ENCODE data around the gene DESI1. TPM values are rescaled to one million over a fixed set of nuclear protein-coding genes. Genes with fewer than 3 reads are reported as not detected.
"Not testable (repeated sequence)": the region's sequence is repeated elsewhere in the genome, so short reads cannot be mapped to it uniquely, and the experiment has no call there.

Gene DESI1
- polyA plus RNA-seq (ENCODE audit: insufficient read length in 4 of 4), result 10 to 100 TPM; 20.4 to 30.0 (median 29.9) TPM

- no peak for DNase-seq (ENCODE audit: low read depth in 4 of 4, low spot score in 3 of 4)
Observed at GRCh38 chr22:41620589-41621098, at the start of gene DESI1. DESI1 (minus strand) TSS chr22:41621043; CDS start chr22:41620839, 204 bp downstream.

- no peak for DNase-seq (ENCODE audit: low read depth in 4 of 4, low spot score in 3 of 4)
Observed at GRCh38 chr22:41668971-41669911, 48.4 kb upstream of the DESI1 start.

- no peak for DNase-seq (ENCODE audit: low read depth in 4 of 4, low spot score in 3 of 4)
Observed at GRCh38 chr22:41664951-41665350, 44.1 kb upstream of the DESI1 start.

GRCh38 chr22:41664490-41664889 is 43.6 kb upstream of the DESI1 start:
- no peak for DNase-seq (ENCODE audit: low read depth in 4 of 4, low spot score in 3 of 4)

GRCh38 chr22:41663594-41663993 is 42.8 kb upstream of the DESI1 start:
- not testable (repeated sequence) for DNase-seq (ENCODE audit: low read depth in 4 of 4, low spot score in 3 of 4)

GRCh38 chr22:41661713-41662112 is 40.9 kb upstream of the DESI1 start:
- DNase-seq (ENCODE audit: low read depth in 4 of 4, low spot score in 3 of 4), result no peak

GRCh38 chr22:41661088-41661487 is 40.2 kb upstream of the DESI1 start:
- no peak for DNase-seq (ENCODE audit: low read depth in 4 of 4, low spot score in 3 of 4)

- no peak for DNase-seq (ENCODE audit: low read depth in 4 of 4, low spot score in 3 of 4)
Observed at GRCh38 chr22:41660416-41660815, 39.6 kb upstream of the DESI1 start.

- DNase-seq (ENCODE audit: low read depth in 4 of 4, low spot score in 3 of 4), result no peak
Observed at GRCh38 chr22:41659941-41660340, 39.1 kb upstream of the DESI1 start.

- DNase-seq (ENCODE audit: low read depth in 4 of 4, low spot score in 3 of 4), result no peak
Observed at GRCh38 chr22:41658869-41659268, 38.0 kb upstream of the DESI1 start.

GRCh38 chr22:41657709-41658108 is 36.9 kb upstream of the DESI1 start:
- no peak for DNase-seq (ENCODE audit: low read depth in 4 of 4, low spot score in 3 of 4)

GRCh38 chr22:41656556-41656955 is 35.7 kb upstream of the DESI1 start:
- DNase-seq (ENCODE audit: low read depth in 4 of 4, low spot score in 3 of 4), result no peak

GRCh38 chr22:41654322-41654721 is 33.5 kb upstream of the DESI1 start:
- DNase-seq (ENCODE audit: low read depth in 4 of 4, low spot score in 3 of 4), result no peak

- no peak for DNase-seq (ENCODE audit: low read depth in 4 of 4, low spot score in 3 of 4)
Observed at GRCh38 chr22:41650821-41651220, 30.0 kb upstream of the DESI1 start.

- no peak for DNase-seq (ENCODE audit: low read depth in 4 of 4, low spot score in 3 of 4)
Observed at GRCh38 chr22:41650229-41650628, 29.4 kb upstream of the DESI1 start.

GRCh38 chr22:41648432-41648831 is 27.6 kb upstream of the DESI1 start:
- no peak for DNase-seq (ENCODE audit: low read depth in 4 of 4, low spot score in 3 of 4)

- DNase-seq (ENCODE audit: low read depth in 4 of 4, low spot score in 3 of 4), result no peak
Observed at GRCh38 chr22:41647771-41648170, 26.9 kb upstream of the DESI1 start.

- no peak for DNase-seq (ENCODE audit: low read depth in 4 of 4, low spot score in 3 of 4)
Observed at GRCh38 chr22:41642331-41643110, 21.7 kb upstream of the DESI1 start.

GRCh38 chr22:41641854-41642253 is 21.0 kb upstream of the DESI1 start:
- DNase-seq (ENCODE audit: low read depth in 4 of 4, low spot score in 3 of 4), result no peak

GRCh38 chr22:41638748-41639147 is 17.9 kb upstream of the DESI1 start:
- no peak for DNase-seq (ENCODE audit: low read depth in 4 of 4, low spot score in 3 of 4)

- no peak for DNase-seq (ENCODE audit: low read depth in 4 of 4, low spot score in 3 of 4)
Observed at GRCh38 chr22:41638124-41638523, 17.3 kb upstream of the DESI1 start.
